HepG2 (cell line): Measurements from ENCODE around the gene LIFR. TPM values are rescaled to one million over a fixed set of nuclear protein-coding genes. Genes with fewer than 3 reads are reported as not detected.

Experiments used
- BATF2 ChIP-seq: sonication (generic); formaldehyde crosslinking; IDR thresholded peaks from 2 replicates; pipeline ENCODE4 v1.8.0; 2022; ENCODE audit warnings: mild to moderate bottlenecking, missing genetic modification reagents, moderate library complexity
- GATAD1 ChIP-seq: IDR thresholded peaks from 2 replicates; pipeline ENCODE4 v1.6.1; 2016; ENCODE audit warnings: missing genetic modification reagents, missing compliant biosample characterization
- HNF4G ChIP-seq, 2 experiments: sonication (generic) in 1 of 2; formaldehyde crosslinking in 1 of 2; IDR thresholded peaks; 2 replicates each; pipeline versions ENCODE4 v1.4.0 to v1.6.1; 2011 to 2020; ENCODE audit warnings: borderline replicate concordance in 2 of 2, low read depth in 2 of 2, mild to moderate bottlenecking in 2 of 2, low read length in 1 of 2, missing genetic modification reagents in 1 of 2, moderate library complexity in 1 of 2
- MXD4 ChIP-seq: IDR thresholded peaks from 2 replicates; pipeline ENCODE4 v1.6.1; 2016; ENCODE audit warnings: mild to moderate bottlenecking, missing biosample characterization, missing genetic modification reagents
- PHF5A ChIP-seq: IDR thresholded peaks from one replicate; pipeline ENCODE4 v1.6.1; 2018; ENCODE audit warnings: low read depth, missing genetic modification reagents; ENCODE audit not compliant: unreplicated experiment
- SIN3A ChIP-seq: IDR thresholded peaks from 2 replicates; pipeline ENCODE4 v1.6.1; 2011; ENCODE audit warnings: low read depth, mild to moderate bottlenecking, control low read depth, low read length, borderline replicate concordance
- SMARCE1 ChIP-seq: fragments of 450-650 bp; IDR thresholded peaks from 2 replicates; pipeline ENCODE4 v1.6.1; 2017; ENCODE audit warnings: borderline replicate concordance
- SMC3 ChIP-seq: IDR thresholded peaks from 2 replicates; pipeline ENCODE4 v1.6.1; 2011; ENCODE audit warnings: low read length, improper control_type of control experiment
- THAP7 ChIP-seq: sonication (generic); formaldehyde crosslinking; IDR thresholded peaks from 2 replicates; pipeline ENCODE4 v1.8.1; 2023; ENCODE audit warnings: mild to moderate bottlenecking, missing genetic modification reagents
- THRA ChIP-seq: sonication (generic); formaldehyde crosslinking; IDR thresholded peaks from 2 replicates; pipeline ENCODE4 v1.4.0; 2020; ENCODE audit warnings: missing genetic modification reagents, borderline replicate concordance
- ZBTB3 ChIP-seq: sonication (generic); formaldehyde crosslinking; IDR thresholded peaks from 2 replicates; pipeline ENCODE4 v1.4.0; 2020; ENCODE audit warnings: low read depth, mild to moderate bottlenecking, moderate library complexity, missing genetic modification reagents, borderline replicate concordance
- ZFY ChIP-seq: sonication (generic); formaldehyde crosslinking; IDR thresholded peaks from 2 replicates; pipeline ENCODE4 v1.4.0; 2020; ENCODE audit warnings: missing genetic modification reagents
- ZNF264 ChIP-seq: sonication (generic); formaldehyde crosslinking; IDR thresholded peaks from 2 replicates; pipeline ENCODE4 v1.4.0; 2020; ENCODE audit warnings: missing genetic modification reagents
- ZNF644 ChIP-seq: IDR thresholded peaks from 2 replicates; pipeline ENCODE4 v1.6.1; 2016; ENCODE audit warnings: low read depth
- ZSCAN21 ChIP-seq: sonication (generic); formaldehyde crosslinking; IDR thresholded peaks from 2 replicates; pipeline ENCODE4 v1.8.0; 2022; ENCODE audit warnings: mild to moderate bottlenecking, missing genetic modification reagents, moderate library complexity, borderline replicate concordance
- polyA plus RNA-seq, 8 experiments: library from polyadenylated mRNA; depleted of rRNA in 3 of 8; stranded (reverse) in 7 of 8; unstranded in 1 of 8; fragments of >200 nt; fragmentation: Illumina TruSeq in 4 of 8; extraction: Trizol in 4 of 8; gene quantifications; 2 replicates each; pipeline versions ENCODE4 v1.2.1 to v1.2.3, GENCODE V29; 2011 to 2016; ENCODE audit warnings: low read depth in 4 of 8, missing spikeins in 1 of 8, mixed read lengths in 1 of 8; ENCODE audit not compliant: insufficient read depth in 1 of 8
- total RNA-seq, 5 experiments: library from RNA; depleted of rRNA; stranded (reverse); fragments of >200 nt; fragmentation: Illumina TruSeq; extraction: Trizol; gene quantifications; 2 replicates each; pipeline ENCODE4 v1.2.3, GENCODE V29; 2016; ENCODE audit warnings: low read depth in 1 of 5
- TF ChIP-seq, protein P1 (sequence below): sonication (generic); formaldehyde crosslinking; IDR thresholded peaks from 2 replicates; pipeline ENCODE4 v1.4.0; 2020; ENCODE audit warnings: missing genetic modification reagents
- TF ChIP-seq, protein P2 (sequence below): sonication (generic); formaldehyde crosslinking; IDR thresholded peaks from 2 replicates; pipeline ENCODE4 v1.4.0; 2020; ENCODE audit warnings: missing genetic modification reagents
- TF ChIP-seq, protein P3 (sequence below): IDR thresholded peaks from 2 replicates; pipeline ENCODE4 v1.6.1; 2018; ENCODE audit warnings: missing genetic modification reagents

LIFR gene
- total and polyA plus RNA-seq, 2 of the 13 experiments (the other 11 are each of a cell fraction or from before 2014, with no cell fraction given) = 6.3 to 25.2 TPM

DNA sequence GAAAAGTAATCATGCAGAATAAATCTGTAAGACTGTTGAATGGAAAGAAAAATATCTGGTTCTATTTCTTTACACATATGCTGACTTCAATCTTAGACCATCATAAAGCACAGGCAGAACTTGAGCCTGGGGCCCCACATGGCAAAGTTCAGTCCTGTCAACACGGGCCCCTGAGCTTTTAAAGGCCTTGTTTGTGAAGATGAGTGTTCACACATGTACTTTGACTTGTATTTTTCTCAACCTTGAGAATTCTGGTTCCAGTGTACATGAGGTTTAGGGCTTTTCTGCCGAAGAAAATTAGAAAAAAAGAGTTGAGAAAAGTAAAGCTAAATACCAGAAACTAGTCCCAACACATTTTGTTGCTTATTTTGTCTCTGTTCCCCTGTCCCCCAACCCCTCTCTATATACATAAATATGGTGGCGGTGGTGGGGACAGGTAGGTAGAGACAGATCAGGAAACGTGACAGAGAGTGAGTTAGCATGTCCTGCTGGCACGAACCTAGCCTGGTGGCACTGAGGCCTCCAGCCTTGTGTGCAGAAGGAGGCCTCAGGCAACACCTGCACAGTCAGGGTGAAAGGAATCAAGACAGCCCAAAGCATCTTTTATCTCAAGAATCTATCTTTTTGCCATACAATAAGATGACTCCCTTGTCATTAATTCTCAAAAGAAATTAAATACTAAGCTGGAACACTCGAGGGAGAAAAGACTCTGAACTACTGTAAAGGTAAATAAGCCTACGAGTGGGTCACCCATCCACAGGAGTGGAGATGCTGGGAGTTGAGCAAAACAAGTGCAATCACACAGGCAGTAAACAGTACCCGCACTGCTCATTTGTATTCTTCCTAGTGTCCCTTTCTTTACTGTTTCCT, 22.9 kb downstream of the LIFR start (continued):
- 0 out of 2 replicates have a peak, but pooled peaks have one; percentile 37 for TF ChIP-seq SIN3A
- no peak for TF ChIP-seq PHF5A (CRISPR knock-in tag)
- no peak for TF ChIP-seq ZBTB3 (CRISPR knock-in tag)
- TF ChIP-seq SMC3 = peak; percentile 16; the same call in 1 of the 2 replicates
- TF ChIP-seq, protein P1, sequence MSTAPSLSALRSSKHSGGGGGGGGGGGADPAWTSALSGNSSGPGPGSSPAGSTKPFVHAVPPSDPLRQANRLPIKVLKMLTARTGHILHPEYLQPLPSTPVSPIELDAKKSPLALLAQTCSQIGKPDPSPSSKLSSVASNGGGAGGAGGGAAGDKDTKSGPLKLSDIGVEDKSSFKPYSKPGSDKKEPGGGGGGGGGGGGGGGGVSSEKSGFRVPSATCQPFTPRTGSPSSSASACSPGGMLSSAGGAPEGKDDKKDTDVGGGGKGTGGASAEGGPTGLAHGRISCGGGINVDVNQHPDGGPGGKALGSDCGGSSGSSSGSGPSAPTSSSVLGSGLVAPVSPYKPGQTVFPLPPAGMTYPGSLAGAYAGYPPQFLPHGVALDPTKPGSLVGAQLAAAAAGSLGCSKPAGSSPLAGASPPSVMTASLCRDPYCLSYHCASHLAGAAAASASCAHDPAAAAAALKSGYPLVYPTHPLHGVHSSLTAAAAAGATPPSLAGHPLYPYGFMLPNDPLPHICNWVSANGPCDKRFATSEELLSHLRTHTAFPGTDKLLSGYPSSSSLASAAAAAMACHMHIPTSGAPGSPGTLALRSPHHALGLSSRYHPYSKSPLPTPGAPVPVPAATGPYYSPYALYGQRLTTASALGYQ (CRISPR knock-in tag) = no peak
- TF ChIP-seq MXD4 = peak; percentile 38; the same call in 1 of the 2 replicates
- peak; percentile 49; the same call in 1 of the 2 replicates for TF ChIP-seq ZFY (CRISPR knock-in tag)
- peak; percentile 97 for TF ChIP-seq HNF4G (IDR thresholded peaks at IDR 0.05; ENCODE audit: borderline replicate concordance, low read depth, low read length)
- TF ChIP-seq HNF4G (CRISPR knock-in tag; IDR thresholded peaks at IDR 0.05; ENCODE audit: borderline replicate concordance, low read depth) = peak; percentile 81; the same call in 1 of the 2 replicates
- TF ChIP-seq ZNF264 = no peak; the same call in 1 of the 2 replicates
- 0 out of 2 replicates have a peak, but pooled peaks have one; percentile 42 for TF ChIP-seq GATAD1
- TF ChIP-seq ZNF644 (CRISPR knock-in tag) = peak; percentile 54; the same call in 1 of the 2 replicates
- TF ChIP-seq, protein P2, sequence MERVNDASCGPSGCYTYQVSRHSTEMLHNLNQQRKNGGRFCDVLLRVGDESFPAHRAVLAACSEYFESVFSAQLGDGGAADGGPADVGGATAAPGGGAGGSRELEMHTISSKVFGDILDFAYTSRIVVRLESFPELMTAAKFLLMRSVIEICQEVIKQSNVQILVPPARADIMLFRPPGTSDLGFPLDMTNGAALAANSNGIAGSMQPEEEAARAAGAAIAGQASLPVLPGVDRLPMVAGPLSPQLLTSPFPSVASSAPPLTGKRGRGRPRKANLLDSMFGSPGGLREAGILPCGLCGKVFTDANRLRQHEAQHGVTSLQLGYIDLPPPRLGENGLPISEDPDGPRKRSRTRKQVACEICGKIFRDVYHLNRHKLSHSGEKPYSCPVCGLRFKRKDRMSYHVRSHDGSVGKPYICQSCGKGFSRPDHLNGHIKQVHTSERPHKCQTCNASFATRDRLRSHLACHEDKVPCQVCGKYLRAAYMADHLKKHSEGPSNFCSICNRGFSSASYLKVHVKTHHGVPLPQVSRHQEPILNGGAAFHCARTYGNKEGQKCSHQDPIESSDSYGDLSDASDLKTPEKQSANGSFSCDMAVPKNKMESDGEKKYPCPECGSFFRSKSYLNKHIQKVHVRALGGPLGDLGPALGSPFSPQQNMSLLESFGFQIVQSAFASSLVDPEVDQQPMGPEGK (CRISPR knock-in tag) = peak; percentile 69
- TF ChIP-seq, protein P3, sequence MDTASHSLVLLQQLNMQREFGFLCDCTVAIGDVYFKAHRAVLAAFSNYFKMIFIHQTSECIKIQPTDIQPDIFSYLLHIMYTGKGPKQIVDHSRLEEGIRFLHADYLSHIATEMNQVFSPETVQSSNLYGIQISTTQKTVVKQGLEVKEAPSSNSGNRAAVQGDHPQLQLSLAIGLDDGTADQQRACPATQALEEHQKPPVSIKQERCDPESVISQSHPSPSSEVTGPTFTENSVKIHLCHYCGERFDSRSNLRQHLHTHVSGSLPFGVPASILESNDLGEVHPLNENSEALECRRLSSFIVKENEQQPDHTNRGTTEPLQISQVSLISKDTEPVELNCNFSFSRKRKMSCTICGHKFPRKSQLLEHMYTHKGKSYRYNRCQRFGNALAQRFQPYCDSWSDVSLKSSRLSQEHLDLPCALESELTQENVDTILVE (CRISPR knock-in tag) = no peak; the same call in none of the 2 replicates
- TF ChIP-seq THAP7 = no peak
- no peak for TF ChIP-seq SMARCE1
- no peak for TF ChIP-seq BATF2
- peak; percentile 52; the same call in 1 of the 2 replicates for TF ChIP-seq THRA
- TF ChIP-seq ZSCAN21 (CRISPR knock-in tag) = no peak
